GM10847 (cell line): ENCODE measurements around the gene MFSD2B.

Experiments
- POLR2A ChIP-seq: IDR thresholded peaks from 2 replicates; pipeline ENCODE4 v1.6.1; 2011; ENCODE audit not compliant: insufficient read length; ENCODE audit errors: extremely low read depth

Gene MFSD2B

GRCh38 chr2:24009680-24010476 is at the start of gene MFSD2B:
MFSD2B (plus strand) TSS chr2:24010085; CDS start chr2:24010097, 12 bp downstream.
- no peak for TF ChIP-seq POLR2A

- TF ChIP-seq POLR2A, result no peak
These were observed 42.0 kb upstream of the MFSD2B start for GRCh38 chr2:23967846-23968245.

GRCh38 chr2:23976883-23977282 is 33.0 kb upstream of the MFSD2B start:
- TF ChIP-seq POLR2A, result no peak

- no peak for TF ChIP-seq POLR2A
These were observed 21.5 kb upstream of the MFSD2B start for GRCh38 chr2:23988371-23988770.

- TF ChIP-seq POLR2A, result no peak
These were observed 17.0 kb upstream of the MFSD2B start for GRCh38 chr2:23992931-23993330.

GRCh38 chr2:23993736-23994269 is 16.1 kb upstream of the MFSD2B start:
- TF ChIP-seq POLR2A, result no peak

- TF ChIP-seq POLR2A, result no peak
These were observed 15.3 kb upstream of the MFSD2B start for GRCh38 chr2:23994567-23994966.

- TF ChIP-seq POLR2A, result no peak
These were observed 2.2 kb upstream of the MFSD2B start for GRCh38 chr2:24007693-24008092.

GRCh38 chr2:24008672-24009366 is 1.1 kb upstream of the MFSD2B start:
- TF ChIP-seq POLR2A, result no peak

GRCh38 chr2:24009367-24009679 is 562 bp upstream of the MFSD2B start:
- TF ChIP-seq POLR2A, result no peak

- TF ChIP-seq POLR2A, result no peak
These were observed 778 bp downstream of the MFSD2B start for GRCh38 chr2:24010477-24011249.

GRCh38 chr2:24011250-24012104 is 1.6 kb downstream of the MFSD2B start:
- no peak for TF ChIP-seq POLR2A

GRCh38 chr2:24012521-24013188 is 2.8 kb downstream of the MFSD2B start:
- no peak for TF ChIP-seq POLR2A
